Adrenal gland (tissue), 5 donors: Measurements from ENCODE around the gene RNF31.

ENCODE experiments used
- POLR2A ChIP-seq, 2 donors: fragments of 450-650 bp; IDR thresholded peaks; one replicate each; pipeline ENCODE4 v1.6.1; 2017; ENCODE audit warnings: antibody characterized with exemption in 2 of 2, mild to moderate bottlenecking in 2 of 2, moderate library complexity in 1 of 2
- TF ChIP-seq, protein P1 (sequence below), 6 experiments: fragments of 450-650 bp in 4 of 6; fragments of 200-600 bp in 2 of 6; sonication (generic) in 1 of 6; IDR thresholded peaks; 1 replicate in 5 of 6; 2 replicates in 1 of 6; pipeline versions ENCODE4 v1.5.1 to v1.8.0; 2016 to 2021; ENCODE audit warnings: antibody characterized with exemption in 6 of 6, mild to moderate bottlenecking in 2 of 6, moderate library complexity in 1 of 6
- donor health status: DM: no; HTN: no; CAD: no.

- TF ChIP-seq POLR2A (IDR thresholded peaks at IDR 0.05): no peak
- TF ChIP-seq, protein P1, sequence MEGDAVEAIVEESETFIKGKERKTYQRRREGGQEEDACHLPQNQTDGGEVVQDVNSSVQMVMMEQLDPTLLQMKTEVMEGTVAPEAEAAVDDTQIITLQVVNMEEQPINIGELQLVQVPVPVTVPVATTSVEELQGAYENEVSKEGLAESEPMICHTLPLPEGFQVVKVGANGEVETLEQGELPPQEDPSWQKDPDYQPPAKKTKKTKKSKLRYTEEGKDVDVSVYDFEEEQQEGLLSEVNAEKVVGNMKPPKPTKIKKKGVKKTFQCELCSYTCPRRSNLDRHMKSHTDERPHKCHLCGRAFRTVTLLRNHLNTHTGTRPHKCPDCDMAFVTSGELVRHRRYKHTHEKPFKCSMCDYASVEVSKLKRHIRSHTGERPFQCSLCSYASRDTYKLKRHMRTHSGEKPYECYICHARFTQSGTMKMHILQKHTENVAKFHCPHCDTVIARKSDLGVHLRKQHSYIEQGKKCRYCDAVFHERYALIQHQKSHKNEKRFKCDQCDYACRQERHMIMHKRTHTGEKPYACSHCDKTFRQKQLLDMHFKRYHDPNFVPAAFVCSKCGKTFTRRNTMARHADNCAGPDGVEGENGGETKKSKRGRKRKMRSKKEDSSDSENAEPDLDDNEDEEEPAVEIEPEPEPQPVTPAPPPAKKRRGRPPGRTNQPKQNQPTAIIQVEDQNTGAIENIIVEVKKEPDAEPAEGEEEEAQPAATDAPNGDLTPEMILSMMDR (IDR thresholded peaks at IDR 0.05): no peak
These were observed 37.7 kb downstream of the RNF31 start for GRCh38 chr14:24185026-24185425.
